Measurements from ENCODE around the gene CLHC1.
"Not testable (repeated sequence)": the region's sequence is repeated elsewhere in the genome, so short reads cannot be mapped to it uniquely, and the experiment has no call there.

CLHC1 gene

GRCh38 chr2:55204950-55205349, 27.1 kb downstream of the CLHC1 start:
- Histone ChIP-seq H3K36me3 (ENCODE audit: control insufficient read depth, insufficient read depth, low read length) (no peaks in the 10 kb centered on the region), H3K27me3 (ENCODE audit: control insufficient read depth, insufficient read depth, low read length) (no peaks in the 10 kb centered on the region), H3K9ac (no peak overlapping the region), H3K9me3 (ENCODE audit: control insufficient read depth, low read length) (no peaks in the 10 kb centered on the region), H3K27ac (no peak overlapping the region), H3K79me2 (no peaks in the 10 kb centered on the region), H3K4me2 (ENCODE audit: low read length) (no peak overlapping the region), H2AFZ (no peak overlapping the region), H3K4me3 (ENCODE audit: low read depth, low read length) (no peak overlapping the region), H3K4me1 (no peaks in the 10 kb centered on the region)
- TF ChIP-seq CTCF (IDR thresholded peaks at IDR 0.05) = no peak

- no peaks in the 10 kb centered on the region for H3K4me1 ChIP-seq
- no peak for TF ChIP-seq CTCF (IDR thresholded peaks at IDR 0.05)
- H3K9ac ChIP-seq = no peak overlapping the region
Observed at GRCh38 chr2:55204536-55204935, 27.6 kb downstream of the CLHC1 start.

GRCh38 chr2:55200416-55200815, 31.7 kb downstream of the CLHC1 start:
- Histone ChIP-seq H3K4me2 (ENCODE audit: low read length) (no peak overlapping the region), H3K9me3 (ENCODE audit: control insufficient read depth, low read length) (no peaks in the 10 kb centered on the region), H3K4me3 (ENCODE audit: low read depth, low read length) (no peak overlapping the region), H3K36me3 (ENCODE audit: control insufficient read depth, insufficient read depth, low read length) (no peaks in the 10 kb centered on the region), H3K27ac (no peak overlapping the region), H3K4me1 (no peaks in the 10 kb centered on the region), H3K79me2 (no peaks in the 10 kb centered on the region), H3K9ac (no peak overlapping the region), H2AFZ (no peak overlapping the region), H3K27me3 (ENCODE audit: control insufficient read depth, insufficient read depth, low read length) (no peaks in the 10 kb centered on the region)
- TF ChIP-seq CTCF (IDR thresholded peaks at IDR 0.05) = no peak

More at GRCh38 chr2:55204536-55204935, 27.6 kb downstream of the CLHC1 start:
- Histone ChIP-seq H3K79me2 (no peaks in the 10 kb centered on the region), H3K36me3 (ENCODE audit: control insufficient read depth, insufficient read depth, low read length) (no peaks in the 10 kb centered on the region), H3K27ac (no peak overlapping the region), H3K9me3 (ENCODE audit: control insufficient read depth, low read length) (no peaks in the 10 kb centered on the region), H3K4me2 (ENCODE audit: low read length) (no peak overlapping the region), H3K4me3 (ENCODE audit: low read depth, low read length) (no peak overlapping the region), H3K27me3 (ENCODE audit: control insufficient read depth, insufficient read depth, low read length) (no peaks in the 10 kb centered on the region), H2AFZ (no peak overlapping the region)

- Histone ChIP-seq H3K4me3 (ENCODE audit: low read depth, low read length) (no peak overlapping the region), H2AFZ (no peak overlapping the region), H3K9me3 (ENCODE audit: control insufficient read depth, low read length) (no peaks in the 10 kb centered on the region), H3K36me3 (ENCODE audit: control insufficient read depth, insufficient read depth, low read length) (no peaks in the 10 kb centered on the region), H3K27ac (no peak overlapping the region), H3K4me2 (ENCODE audit: low read length) (no peak overlapping the region), H3K27me3 (ENCODE audit: control insufficient read depth, insufficient read depth, low read length) (no peaks in the 10 kb centered on the region), H3K4me1 (no peaks in the 10 kb centered on the region), H3K9ac (no peak overlapping the region), H3K79me2 (no peaks in the 10 kb centered on the region)
- TF ChIP-seq CTCF (IDR thresholded peaks at IDR 0.05) = no peak
Observed at GRCh38 chr2:55196526-55196925, 35.6 kb downstream of the CLHC1 start.

GRCh38 chr2:55191888-55192287, 40.2 kb downstream of the CLHC1 start:
- H3K79me2 ChIP-seq; H3K4me1 ChIP-seq; H3K9ac ChIP-seq; H3K27ac ChIP-seq; H2AFZ ChIP-seq; H3K9me3 ChIP-seq (ENCODE audit: control insufficient read depth, low read length); H3K27me3 ChIP-seq (ENCODE audit: control insufficient read depth, insufficient read depth, low read length); H3K4me2 ChIP-seq (ENCODE audit: low read length); H3K4me3 ChIP-seq (ENCODE audit: low read depth, low read length); H3K36me3 ChIP-seq (ENCODE audit: control insufficient read depth, insufficient read depth, low read length): not testable (repeated sequence)

GRCh38 chr2:55186837-55187236, 45.3 kb downstream of the CLHC1 start:
- H3K4me3 ChIP-seq (ENCODE audit: low read depth, low read length); H3K9me3 ChIP-seq (ENCODE audit: control insufficient read depth, low read length); H3K36me3 ChIP-seq (ENCODE audit: control insufficient read depth, insufficient read depth, low read length); H3K4me1 ChIP-seq; H3K9ac ChIP-seq; H3K27me3 ChIP-seq (ENCODE audit: control insufficient read depth, insufficient read depth, low read length); H3K4me2 ChIP-seq (ENCODE audit: low read length); H3K79me2 ChIP-seq; H2AFZ ChIP-seq; H3K27ac ChIP-seq: not testable (repeated sequence)

Measured in parathyroid adenoma (tissue), 2 donors.